Tibial nerve (tissue), 4 donors: ENCODE measurements around the gene PLCB2.

Experiments
- EP300 ChIP-seq, 2 donors: sonication (generic); formaldehyde crosslinking; IDR thresholded peaks; one replicate each; pipeline ENCODE4 v1.6.1; 2017; ENCODE audit warnings: antibody characterized with exemption in 2 of 2, mild to moderate bottlenecking in 1 of 2
- POLR2A ChIP-seq, 2 donors: fragments of 450-650 bp; IDR thresholded peaks; one replicate each; pipeline ENCODE4 v1.6.1; 2017; ENCODE audit warnings: antibody characterized with exemption in 2 of 2, mild to moderate bottlenecking in 2 of 2, moderate library complexity in 2 of 2
- TF ChIP-seq, protein P1 (sequence below), 5 experiments: fragments of 200-600 bp in 3 of 5; fragments of 450-650 bp in 2 of 5; sonication (generic) in 3 of 5; IDR thresholded peaks; one replicate each; pipeline ENCODE4 v1.5.1; 2016 to 2019; ENCODE audit warnings: antibody characterized with exemption in 5 of 5, mild to moderate bottlenecking in 3 of 5, moderate library complexity in 2 of 5

DNA sequence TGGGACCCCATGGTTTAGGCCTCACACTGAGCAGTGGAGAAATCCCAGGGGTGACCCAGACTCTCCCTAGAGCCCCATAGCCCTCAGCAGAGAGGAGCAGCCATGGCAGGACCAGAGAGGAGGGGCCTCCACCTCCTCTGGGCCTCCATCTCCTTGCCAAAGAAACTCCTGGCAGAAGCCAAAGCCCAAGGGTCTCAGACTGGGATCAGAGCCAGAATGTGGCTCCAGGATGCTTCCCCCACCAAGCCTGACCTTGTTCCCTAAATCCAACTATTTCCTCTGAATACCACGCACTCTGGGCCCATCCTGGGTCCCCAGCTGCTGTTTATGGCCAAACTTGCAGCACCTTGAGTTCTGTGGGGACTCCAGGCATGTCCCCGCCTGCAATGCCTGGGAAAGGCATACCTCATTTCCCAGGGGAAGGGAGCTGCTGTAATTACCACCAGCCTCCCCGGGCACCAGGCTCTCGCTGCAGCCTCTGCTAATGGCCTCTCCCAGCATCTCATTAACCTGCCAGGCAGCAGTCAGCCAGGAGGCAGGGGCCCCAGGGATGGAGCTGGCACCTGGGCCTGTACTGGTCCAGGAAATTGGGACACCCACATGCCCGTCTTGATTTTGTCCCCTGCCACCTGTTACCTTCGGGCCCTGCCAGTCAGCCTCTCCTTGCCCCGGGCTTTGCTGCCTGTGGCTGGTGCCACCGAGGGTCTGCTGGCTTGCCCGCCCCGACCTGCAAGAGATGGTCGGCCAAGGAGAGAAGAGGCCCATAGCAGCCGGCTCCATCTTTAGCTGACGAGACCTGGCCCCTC is 28.4 kb upstream of the PLCB2 start:
- TF ChIP-seq POLR2A (IDR thresholded peaks at IDR 0.05), result no peak
- TF ChIP-seq, protein P1, sequence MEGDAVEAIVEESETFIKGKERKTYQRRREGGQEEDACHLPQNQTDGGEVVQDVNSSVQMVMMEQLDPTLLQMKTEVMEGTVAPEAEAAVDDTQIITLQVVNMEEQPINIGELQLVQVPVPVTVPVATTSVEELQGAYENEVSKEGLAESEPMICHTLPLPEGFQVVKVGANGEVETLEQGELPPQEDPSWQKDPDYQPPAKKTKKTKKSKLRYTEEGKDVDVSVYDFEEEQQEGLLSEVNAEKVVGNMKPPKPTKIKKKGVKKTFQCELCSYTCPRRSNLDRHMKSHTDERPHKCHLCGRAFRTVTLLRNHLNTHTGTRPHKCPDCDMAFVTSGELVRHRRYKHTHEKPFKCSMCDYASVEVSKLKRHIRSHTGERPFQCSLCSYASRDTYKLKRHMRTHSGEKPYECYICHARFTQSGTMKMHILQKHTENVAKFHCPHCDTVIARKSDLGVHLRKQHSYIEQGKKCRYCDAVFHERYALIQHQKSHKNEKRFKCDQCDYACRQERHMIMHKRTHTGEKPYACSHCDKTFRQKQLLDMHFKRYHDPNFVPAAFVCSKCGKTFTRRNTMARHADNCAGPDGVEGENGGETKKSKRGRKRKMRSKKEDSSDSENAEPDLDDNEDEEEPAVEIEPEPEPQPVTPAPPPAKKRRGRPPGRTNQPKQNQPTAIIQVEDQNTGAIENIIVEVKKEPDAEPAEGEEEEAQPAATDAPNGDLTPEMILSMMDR (IDR thresholded peaks at IDR 0.05), result no peak
- TF ChIP-seq EP300 (IDR thresholded peaks at IDR 0.05), result no peak
